HEK293T (cell line): ENCODE measurements around the gene ABCA6.

Experiments used
- CTCF ChIA-PET: fragments of 350-600 bp; formaldehyde crosslinking; extraction: SDS; loops from one replicate; lab custom pipeline; 2021; ENCODE audit warnings: antibody characterized with exemption, inconsistent platforms; lab: Yijun Ruan, JAX
- POLR2A ChIA-PET: fragments of 350-600 bp; formaldehyde crosslinking; extraction: SDS; loops from one replicate; lab custom pipeline; 2020; ENCODE audit warnings: antibody characterized with exemption, inconsistent platforms; lab: Yijun Ruan, JAX
- DNase-seq: peaks from one replicate; pipeline ENCODE4 v3.0.0; 2012; ENCODE audit warnings: mixed read lengths; ENCODE audit errors: extremely low spot score
- ARNT ChIP-seq: fragments of 450-650 bp; IDR thresholded peaks from 2 replicates; pipeline ENCODE4 v1.6.1; 2017; ENCODE audit warnings: mild to moderate bottlenecking
- BHLHE40 ChIP-seq: fragments of 450-650 bp; IDR thresholded peaks from 2 replicates; pipeline ENCODE4 v1.6.1; 2016; ENCODE audit warnings: mild to moderate bottlenecking, moderate library complexity, borderline replicate concordance
- CTBP1 ChIP-seq: fragments of 450-650 bp; IDR thresholded peaks from 2 replicates; pipeline ENCODE4 v1.6.1; 2016; ENCODE audit warnings: borderline replicate concordance
- ELF4 ChIP-seq: fragments of 450-650 bp; IDR thresholded peaks from 2 replicates; pipeline ENCODE4 v1.6.1; 2017; ENCODE audit warnings: antibody characterized with exemption
- FOXA1 ChIP-seq: fragments of 450-650 bp; IDR thresholded peaks from 2 replicates; pipeline ENCODE4 v1.6.1; 2016; ENCODE audit warnings: mild to moderate bottlenecking
- FOXK2 ChIP-seq: fragments of 450-650 bp; IDR thresholded peaks from 2 replicates; pipeline ENCODE4 v1.6.1; 2016; ENCODE audit warnings: mild to moderate bottlenecking
- FOXM1 ChIP-seq: fragments of 450-650 bp; IDR thresholded peaks from 2 replicates; pipeline ENCODE4 v1.6.1; 2017; ENCODE audit warnings: mild to moderate bottlenecking, borderline replicate concordance
- HDGF ChIP-seq: fragments of 450-650 bp; IDR thresholded peaks from 2 replicates; pipeline ENCODE4 v1.6.1; 2017; ENCODE audit warnings: antibody characterized with exemption, borderline replicate concordance
- L3MBTL2 ChIP-seq: fragments of 450-650 bp; conservative IDR thresholded peaks from 2 replicates; pipeline ENCODE4 v1.6.1; 2016; ENCODE audit warnings: mild to moderate bottlenecking
- LEF1 ChIP-seq: fragments of 450-650 bp; IDR thresholded peaks from 2 replicates; pipeline ENCODE4 v1.6.1; 2017; ENCODE audit warnings: mild to moderate bottlenecking, borderline replicate concordance
- NFRKB ChIP-seq: fragments of 450-650 bp; IDR thresholded peaks from 2 replicates; pipeline ENCODE4 v1.6.1; 2016; ENCODE audit warnings: mild to moderate bottlenecking, moderate library complexity
- PKNOX1 ChIP-seq: fragments of 450-650 bp; IDR thresholded peaks from 2 replicates; pipeline ENCODE4 v1.6.1; 2016
- SP1 ChIP-seq: fragments of 450-650 bp; IDR thresholded peaks from 2 replicates; pipeline ENCODE4 v1.6.1; 2017
- SUZ12 ChIP-seq: fragments of 450-650 bp; IDR thresholded peaks from 2 replicates; pipeline ENCODE4 v1.6.1; 2016; ENCODE audit warnings: mild to moderate bottlenecking
- TARDBP ChIP-seq: fragments of 450-650 bp; IDR thresholded peaks from 2 replicates; pipeline ENCODE4 v1.6.1; 2016
- ZNF384 ChIP-seq: fragments of 450-650 bp; IDR thresholded peaks from 2 replicates; pipeline ENCODE4 v1.6.1; 2016

The ABCA6 gene

GRCh38 chr17:69062860-69063581, 78.7 kb downstream of the ABCA6 start:
- POLR2A ChIA-PET, result no interaction called here
- no peak for TF ChIP-seq PKNOX1
- TF ChIP-seq L3MBTL2, result no peak
- TF ChIP-seq ARNT, result no peak
- no peak for TF ChIP-seq ELF4
- TF ChIP-seq FOXK2, result no peak
- TF ChIP-seq FOXA1, result no peak
- no peak for TF ChIP-seq FOXM1
- TF ChIP-seq SUZ12, result no peak
- TF ChIP-seq ZNF384, result no peak
- TF ChIP-seq BHLHE40, result no peak
- no peak for TF ChIP-seq NFRKB
- TF ChIP-seq HDGF, result no peak
- TF ChIP-seq TARDBP, result no peak
- TF ChIP-seq CTBP1, result no peak
- TF ChIP-seq SP1, result no peak
- no peak for TF ChIP-seq LEF1
- CTCF ChIA-PET, result no interaction called here
- DNase-seq, result no peak

- no peak for DNase-seq
- POLR2A ChIA-PET, result no interaction called here
- no peak for TF ChIP-seq HDGF
- CTCF ChIA-PET, result interaction anchor here (0.6 kb wide), 1 partner anchor 181 kb away, joined by 3 read pairs; no protein-coding TSS in a partner anchor
Observed at GRCh38 chr17:69061721-69062556, 79.8 kb downstream of the ABCA6 start.

GRCh38 chr17:69060822-69061221, 80.9 kb downstream of the ABCA6 start, which contains the start of gene ABCA9:
TSS of gene ABCA9 (minus strand) at chr17:69060927. CDS start at chr17:69051126, 9,801 bp downstream.
- ChIA-PET POLR2A (no interaction called here), CTCF (no interaction called here)
- DNase-seq, result no peak
- TF ChIP-seq FOXA1, result no peak
- TF ChIP-seq LEF1, result no peak
- TF ChIP-seq NFRKB, result no peak
- no peak for TF ChIP-seq ARNT
- TF ChIP-seq HDGF, result no peak
- no peak for TF ChIP-seq ELF4
- TF ChIP-seq ZNF384, result no peak
- no peak for TF ChIP-seq CTBP1
- no peak for TF ChIP-seq FOXK2
- no peak for TF ChIP-seq PKNOX1
- TF ChIP-seq BHLHE40, result no peak
- no peak for TF ChIP-seq TARDBP
- no peak for TF ChIP-seq L3MBTL2

GRCh38 chr17:69059458-69060175, 82.1 kb downstream of the ABCA6 start:
- POLR2A ChIA-PET, result no interaction called here
- TF ChIP-seq NFRKB (no peak), L3MBTL2 (no peak), BHLHE40 (no peak), TARDBP (no peak)
- CTCF ChIA-PET, result interaction anchor here (0.6 kb wide), 1 partner anchor 38 kb away, joined by 3 read pairs; no protein-coding TSS in a partner anchor

GRCh38 chr17:69058165-69058564, 83.5 kb downstream of the ABCA6 start:
- TF ChIP-seq FOXK2, result no peak
- TF ChIP-seq CTBP1, result no peak
- TF ChIP-seq HDGF, result no peak
- no peak for TF ChIP-seq ELF4
- no peak for TF ChIP-seq ARNT
- no peak for TF ChIP-seq SP1
- TF ChIP-seq PKNOX1, result no peak
- no peak for TF ChIP-seq L3MBTL2
- no peak for TF ChIP-seq FOXM1
- no peak for TF ChIP-seq SUZ12
- no peak for TF ChIP-seq NFRKB
- TF ChIP-seq LEF1, result no peak
- no peak for DNase-seq
- ChIA-PET POLR2A (no interaction called here), CTCF (no interaction called here)

More at GRCh38 chr17:69059458-69060175, 82.1 kb downstream of the ABCA6 start:
- no peak for DNase-seq

- CTCF ChIA-PET, result no interaction called here
- DNase-seq, result no peak
- TF ChIP-seq PKNOX1 (no peak), ELF4 (no peak), NFRKB (no peak), CTBP1 (no peak), FOXA1 (no peak), ZNF384 (no peak), ARNT (no peak), SP1 (no peak), SUZ12 (no peak), L3MBTL2 (no peak)
- POLR2A ChIA-PET, result no interaction called here
Observed at GRCh38 chr17:69057280-69057679, 84.4 kb downstream of the ABCA6 start.
